ENCODE results near the gene SHISA7.

- TF ChIP-seq, protein P1, sequence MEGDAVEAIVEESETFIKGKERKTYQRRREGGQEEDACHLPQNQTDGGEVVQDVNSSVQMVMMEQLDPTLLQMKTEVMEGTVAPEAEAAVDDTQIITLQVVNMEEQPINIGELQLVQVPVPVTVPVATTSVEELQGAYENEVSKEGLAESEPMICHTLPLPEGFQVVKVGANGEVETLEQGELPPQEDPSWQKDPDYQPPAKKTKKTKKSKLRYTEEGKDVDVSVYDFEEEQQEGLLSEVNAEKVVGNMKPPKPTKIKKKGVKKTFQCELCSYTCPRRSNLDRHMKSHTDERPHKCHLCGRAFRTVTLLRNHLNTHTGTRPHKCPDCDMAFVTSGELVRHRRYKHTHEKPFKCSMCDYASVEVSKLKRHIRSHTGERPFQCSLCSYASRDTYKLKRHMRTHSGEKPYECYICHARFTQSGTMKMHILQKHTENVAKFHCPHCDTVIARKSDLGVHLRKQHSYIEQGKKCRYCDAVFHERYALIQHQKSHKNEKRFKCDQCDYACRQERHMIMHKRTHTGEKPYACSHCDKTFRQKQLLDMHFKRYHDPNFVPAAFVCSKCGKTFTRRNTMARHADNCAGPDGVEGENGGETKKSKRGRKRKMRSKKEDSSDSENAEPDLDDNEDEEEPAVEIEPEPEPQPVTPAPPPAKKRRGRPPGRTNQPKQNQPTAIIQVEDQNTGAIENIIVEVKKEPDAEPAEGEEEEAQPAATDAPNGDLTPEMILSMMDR (conservative IDR thresholded peaks at IDR 0.05 in 1 of 2, IDR thresholded peaks at IDR 0.05 in 1 of 2; ENCODE audit: low read depth in 1 of 2, low read length in 2 of 2), result no peak
- TF ChIP-seq EZH2 (IDR thresholded peaks at IDR 0.05; ENCODE audit: low read length, missing control alignments), result no peak
Measured at GRCh38 chr19:55460670-55461258, 17.7 kb upstream of the SHISA7 start.

All from fibroblast of lung (primary cell).